Body of pancreas (tissue), 4 donors: Measurements from ENCODE around the gene CTNNA2.

Source experiments
- CTCF ChIP-seq, 7 experiments: fragments of 450-650 bp in 4 of 7; fragments of 200-600 bp in 3 of 7; sonication (generic) in 3 of 7; IDR thresholded peaks; one replicate each; pipeline ENCODE4 v1.5.1; 2016 to 2019; ENCODE audit warnings: antibody characterized with exemption in 7 of 7
- POLR2A ChIP-seq, 3 donors: fragments of 450-650 bp; IDR thresholded peaks; one replicate each; pipeline ENCODE4 v1.6.1; 2016; ENCODE audit warnings: antibody characterized with exemption in 3 of 3, mild to moderate bottlenecking in 2 of 3

- TF ChIP-seq CTCF (IDR thresholded peaks at IDR 0.05) = no peak
- no peak for TF ChIP-seq POLR2A (IDR thresholded peaks at IDR 0.05)
Observed at GRCh38 chr2:79604748-79605147, 91.9 kb downstream of the CTNNA2 start.
